H1 (cell line): ENCODE results near the gene SESN3. TPM values are rescaled to one million over a fixed set of nuclear protein-coding genes. Genes with fewer than 3 reads are reported as not detected.

Experiments
- CTCF ChIA-PET: fragments of 300-600 bp; sonication (Branson Sonifier 250); formaldehyde crosslinking; loops from one replicate; lab custom pipeline; 2021; ENCODE audit not compliant: partially characterized antibody; lab: Charles Lee
- POLR2A ChIA-PET: fragments of 300-600 bp; sonication (Branson Sonifier 250); formaldehyde crosslinking; loops from one replicate; lab custom pipeline; 2021; ENCODE audit warnings: inconsistent platforms; ENCODE audit not compliant: partially characterized antibody; lab: Charles Lee
- DNase-seq, 2 experiments: peaks; one replicate each; pipeline versions ENCODE4 v3.0.0 to v3.0.0-alpha.2; 2010 to 2022; ENCODE audit warnings: low spot score in 2 of 2, low read depth in 1 of 2, mixed read lengths in 1 of 2
- FAIRE-seq: peaks from 2 replicates; lab custom pipeline; 2011; peaks lifted over from hg19 to GRCh38; lab: Jason Lieb, UNC
- H2AFZ ChIP-seq: 2 replicates; pipeline ENCODE4 v1.8.1; 2012; ENCODE audit warnings: low read length, inconsistent platforms
- H2AK5ac ChIP-seq: 2 replicates; pipeline ENCODE4 v1.6.1; 2013; ENCODE audit warnings: low read depth, low read length
- H2BK120ac ChIP-seq: replicated peaks from 2 replicates; pipeline ENCODE3; 2013; ENCODE audit warnings: low read depth, low read length, inconsistent platforms
- H2BK12ac ChIP-seq: 2 replicates; pipeline ENCODE4 v1.6.1; 2013; ENCODE audit warnings: low read depth, low read length
- H2BK15ac ChIP-seq: 2 replicates; pipeline ENCODE4 v1.6.1; 2013; ENCODE audit warnings: low read length
- H2BK20ac ChIP-seq: 2 replicates; pipeline ENCODE4 v1.6.1; 2013; ENCODE audit warnings: low read length
- H2BK5ac ChIP-seq: 2 replicates; pipeline ENCODE4 v1.6.1; 2013; ENCODE audit warnings: low read depth, low read length
- H3K14ac ChIP-seq: 2 replicates; pipeline ENCODE4 v1.6.1; 2013; ENCODE audit warnings: inconsistent platforms; ENCODE audit not compliant: insufficient read length
- H3K18ac ChIP-seq: 2 replicates; pipeline ENCODE4 v1.6.1; 2013; ENCODE audit warnings: low read length; ENCODE audit errors: extremely low read depth
- H3K23ac ChIP-seq: 2 replicates; pipeline ENCODE4 v1.6.1; 2013; ENCODE audit warnings: inconsistent platforms; ENCODE audit not compliant: insufficient read length
- H3K23me2 ChIP-seq: 2 replicates; pipeline ENCODE4 v1.6.1; 2013; ENCODE audit warnings: low read depth, low read length
- H3K27ac ChIP-seq: 2 replicates; pipeline ENCODE4 v1.6.1; 2011; ENCODE audit warnings: low read depth, low read length, inconsistent platforms
- H3K27me3 ChIP-seq, 4 experiments: replicated peaks in 1 of 4; 1 replicate in 1 of 4; 2 replicates in 3 of 4; pipeline versions ENCODE4 v1.6.1 to v1.8.1; 2011 to 2013; ENCODE audit warnings: low read length in 3 of 4, mild to moderate bottlenecking in 3 of 4, inconsistent platforms in 2 of 4, mixed read lengths in 2 of 4, moderate library complexity in 1 of 4; ENCODE audit not compliant: control insufficient read depth in 3 of 4, insufficient read depth in 3 of 4; ENCODE audit errors: extremely low read depth in 1 of 4
- H3K36me3 ChIP-seq, 4 experiments: 2 replicates each; pipeline versions ENCODE4 v1.6.1 to v1.8.1; 2011 to 2013; ENCODE audit warnings: mild to moderate bottlenecking in 4 of 4, low read length in 3 of 4, moderate library complexity in 2 of 4, control low read depth in 1 of 4, inconsistent platforms in 1 of 4; ENCODE audit not compliant: insufficient read depth in 4 of 4, control insufficient read depth in 2 of 4
- H3K4ac ChIP-seq: replicated peaks from 2 replicates; pipeline ENCODE3; 2013; ENCODE audit warnings: low read length, low read depth, mixed read lengths, inconsistent platforms; ENCODE audit not compliant: insufficient read length
- H3K4me1 ChIP-seq, 4 experiments: replicated peaks in 1 of 4; 1 replicate in 1 of 4; 2 replicates in 3 of 4; pipeline versions ENCODE4 v1.6.1 to v1.8.1; 2011 to 2013; ENCODE audit warnings: low read length in 3 of 4, inconsistent platforms in 2 of 4, mixed read lengths in 1 of 4; ENCODE audit not compliant: insufficient read depth in 4 of 4, control insufficient read depth in 3 of 4
- H3K4me2 ChIP-seq, 2 experiments: 2 replicates each; pipeline versions ENCODE4 v1.6.1 to v1.8.1; 2011 to 2013; ENCODE audit warnings: low read depth in 2 of 2, low read length in 2 of 2, control low read depth in 1 of 2, inconsistent platforms in 1 of 2, mild to moderate bottlenecking in 1 of 2; ENCODE audit not compliant: insufficient read depth in 1 of 2
- H3K4me3 ChIP-seq, 4 experiments: fragments of 200-600, 300-600 bp in 1 of 4; sonication (generic), shearing (Covaris generic), sonication (Bioruptor Twin) in 1 of 4; 2 replicates each; pipeline versions ENCODE4 v1.5.1 to v1.8.1; 2011 to 2016; ENCODE audit warnings: low read length in 4 of 4, low read depth in 3 of 4, control low read depth in 2 of 4, inconsistent platforms in 2 of 4, mild to moderate bottlenecking in 2 of 4, mixed read lengths in 1 of 4, moderate library complexity in 1 of 4; ENCODE audit not compliant: insufficient read depth in 2 of 4; ENCODE audit errors: extremely low read depth in 1 of 4
- H3K56ac ChIP-seq: replicated peaks from 2 replicates; pipeline ENCODE3; 2013; ENCODE audit warnings: low read depth, mild to moderate bottlenecking, mixed read lengths, low read length, inconsistent platforms; ENCODE audit not compliant: insufficient read length
- H3K79me1 ChIP-seq: 2 replicates; pipeline ENCODE4 v1.6.1; 2013; ENCODE audit warnings: low read depth, low read length, control low read depth
- H3K79me2 ChIP-seq, 2 experiments: 2 replicates each; pipeline versions ENCODE4 v1.6.1 to v1.8.1; 2012 to 2013; ENCODE audit warnings: low read length in 2 of 2, mild to moderate bottlenecking in 2 of 2, inconsistent platforms in 1 of 2; ENCODE audit not compliant: insufficient read depth in 2 of 2, control insufficient read depth in 1 of 2
- H3K9ac ChIP-seq, 4 experiments: replicated peaks in 1 of 4; 1 replicate in 1 of 4; 2 replicates in 3 of 4; pipeline versions ENCODE4 v1.6.1 to v1.8.1; 2011 to 2013; ENCODE audit warnings: low read depth in 3 of 4, low read length in 3 of 4, control low read depth in 2 of 4, mild to moderate bottlenecking in 2 of 4, moderate library complexity in 2 of 4, inconsistent platforms in 1 of 4; ENCODE audit errors: extremely low read depth in 1 of 4
- H3K9me3 ChIP-seq, 2 experiments: 2 replicates each; pipeline versions ENCODE4 v1.6.1 to v1.8.1; 2012 to 2013; ENCODE audit warnings: mild to moderate bottlenecking in 2 of 2, moderate library complexity in 2 of 2, control low read depth in 1 of 2, inconsistent platforms in 1 of 2, low read depth in 1 of 2, low read length in 1 of 2, mixed read lengths in 1 of 2; ENCODE audit not compliant: insufficient read depth in 2 of 2
- H4K20me1 ChIP-seq, 2 experiments: replicated peaks in 1 of 2; 2 replicates each; pipeline versions ENCODE3 to v1.8.1; 2011 to 2013; ENCODE audit warnings: inconsistent platforms in 2 of 2, low read length in 2 of 2, mild to moderate bottlenecking in 1 of 2; ENCODE audit not compliant: insufficient read depth in 2 of 2, control insufficient read depth in 1 of 2
- H4K5ac ChIP-seq: 2 replicates; pipeline ENCODE4 v1.6.1; 2013; ENCODE audit warnings: low read length, low read depth, mixed read lengths, inconsistent platforms; ENCODE audit not compliant: insufficient read length
- H4K8ac ChIP-seq: 2 replicates; pipeline ENCODE4 v1.8.0; 2013; ENCODE audit warnings: mild to moderate bottlenecking, moderate library complexity, low read length, inconsistent platforms; ENCODE audit not compliant: insufficient read depth; ENCODE audit errors: extremely low read depth
- H4K91ac ChIP-seq: replicated peaks from 2 replicates; pipeline ENCODE3; 2013; ENCODE audit warnings: low read length, mixed read lengths, inconsistent platforms; ENCODE audit not compliant: insufficient read length
- BCL11A ChIP-seq, 2 experiments: IDR thresholded peaks; one replicate each; pipeline ENCODE4 v1.6.1; 2011; ENCODE audit warnings: low read depth in 2 of 2, low read length in 2 of 2, mild to moderate bottlenecking in 2 of 2
- HDAC2 ChIP-seq, 2 experiments: fragments of 300-600 bp in 1 of 2; sonication (generic) in 1 of 2; IDR thresholded peaks; 2 replicates each; pipeline ENCODE4 v1.6.1; 2011 to 2012; ENCODE audit warnings: low read depth in 2 of 2, low read length in 2 of 2, mild to moderate bottlenecking in 2 of 2, moderate library complexity in 2 of 2, borderline replicate concordance in 1 of 2, inconsistent platforms in 1 of 2
- SP4 ChIP-seq: IDR thresholded peaks from 2 replicates; pipeline ENCODE4 v1.6.1; 2012; ENCODE audit warnings: low read length, inconsistent platforms
- SRF ChIP-seq: IDR thresholded peaks from 2 replicates; pipeline ENCODE4 v1.6.1; 2011; ENCODE audit warnings: mild to moderate bottlenecking, low read depth, low read length, moderate library complexity
- SUZ12 ChIP-seq: fragments of 200-600 bp; sonication (generic); IDR thresholded peaks from 2 replicates; pipeline ENCODE4 v1.6.1; 2012; ENCODE audit warnings: mild to moderate bottlenecking, inconsistent platforms, low read length, moderate library complexity, mixed read lengths
- TAF7 ChIP-seq: optimal IDR thresholded peaks from 2 replicates; pipeline ENCODE3; 2011; ENCODE audit warnings: low read depth, mild to moderate bottlenecking, inconsistent platforms, low read length, moderate library complexity, borderline replicate concordance
- polyA plus RNA-seq, 7 experiments: library from polyadenylated mRNA; depleted of rRNA in 3 of 7; stranded (reverse) in 5 of 7; unstranded in 2 of 7; fragments of >200 nt in 5 of 7; fragments of 200-250 nt in 2 of 7; gene quantifications; 1 replicate in 5 of 7; 2 replicates in 1 of 7; 4 replicates in 1 of 7; pipeline versions ENCODE4 v1.2.1 to v1.2.3, GENCODE V29; 2011 to 2013; ENCODE audit warnings: missing spikeins in 2 of 7, mixed read lengths in 2 of 7
- total RNA-seq: library from RNA; stranded (reverse); fragmentation: NEBNext Ultra II Directional; extraction: Animal tissue kit (Norgen Biotek cat#: 25700); gene quantifications from 2 replicates; pipeline ENCODE4 v1.2.1, GENCODE V29; 2021
- TF ChIP-seq, protein P1 (sequence below): IDR thresholded peaks from 2 replicates; pipeline ENCODE4 v1.6.1; 2012; ENCODE audit warnings: low read length, inconsistent platforms

Gene SESN3
- total and polyA plus RNA-seq, 2 of the 8 experiments (the other 6 are each of a cell fraction or from before 2014, with no cell fraction given), result 10.2 to 31.1 TPM

DNA sequence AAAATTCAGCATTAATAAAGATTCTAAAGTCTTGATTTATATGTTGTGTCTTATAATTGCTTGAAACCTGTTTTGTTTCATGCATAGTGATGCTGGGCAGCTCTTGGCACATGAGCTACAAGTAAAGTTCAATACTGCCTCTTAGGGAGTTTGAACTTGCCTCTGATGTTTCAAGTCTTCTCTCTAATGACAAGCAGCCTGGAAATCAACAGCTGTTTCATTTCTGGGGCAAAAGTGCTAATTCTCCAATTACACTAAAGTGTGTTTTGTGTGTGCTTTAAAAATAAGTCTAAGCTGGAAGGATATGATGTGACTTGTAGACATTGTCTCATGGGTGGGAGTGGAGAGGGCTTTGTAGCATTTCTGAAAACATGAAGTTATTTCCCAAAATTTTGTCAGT lies 23.7 kb upstream of the SESN3 start:
- H2BK120ac ChIP-seq, result peak overlapping the region; percentile 51
- peaks cover 15 to 36% (median 24%) of the 10 kb centered on the region in 4 experiments for H3K4me1 ChIP-seq
- no peaks in the 10 kb centered on the region for H3K79me2 ChIP-seq
- H4K8ac ChIP-seq, result no peak overlapping the region
- no peak overlapping the region for H3K23ac ChIP-seq
- peak overlapping the region; percentile 40 for H2BK12ac ChIP-seq
- H3K27me3 ChIP-seq, result no peaks in the 10 kb centered on the region
- TF ChIP-seq SRF (no peak), HDAC2 (IDR thresholded peaks at IDR 0.05; ENCODE audit: borderline replicate concordance in 1 of 2, low read depth in 2 of 2, low read length in 2 of 2) (no peak), BCL11A (IDR thresholded peaks at IDR 0.05; ENCODE audit: low read depth in 2 of 2, low read length in 2 of 2) (no peak), SP4 (no peak), SUZ12 (no peak), TAF7 (no peak)
- TF ChIP-seq, protein P1, sequence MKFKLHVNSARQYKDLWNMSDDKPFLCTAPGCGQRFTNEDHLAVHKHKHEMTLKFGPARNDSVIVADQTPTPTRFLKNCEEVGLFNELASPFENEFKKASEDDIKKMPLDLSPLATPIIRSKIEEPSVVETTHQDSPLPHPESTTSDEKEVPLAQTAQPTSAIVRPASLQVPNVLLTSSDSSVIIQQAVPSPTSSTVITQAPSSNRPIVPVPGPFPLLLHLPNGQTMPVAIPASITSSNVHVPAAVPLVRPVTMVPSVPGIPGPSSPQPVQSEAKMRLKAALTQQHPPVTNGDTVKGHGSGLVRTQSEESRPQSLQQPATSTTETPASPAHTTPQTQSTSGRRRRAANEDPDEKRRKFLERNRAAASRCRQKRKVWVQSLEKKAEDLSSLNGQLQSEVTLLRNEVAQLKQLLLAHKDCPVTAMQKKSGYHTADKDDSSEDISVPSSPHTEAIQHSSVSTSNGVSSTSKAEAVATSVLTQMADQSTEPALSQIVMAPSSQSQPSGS, result no peak
- DNase-seq (no peak), FAIRE-seq (no peak)
- H4K91ac ChIP-seq, result peak overlapping the region; percentile 54
- H3K18ac ChIP-seq, result peak overlapping the region; percentile 74
- no peaks in the 10 kb centered on the region for H3K36me3 ChIP-seq
- H3K4me3 ChIP-seq, result no peak overlapping the region
- no peak overlapping the region for H3K4ac ChIP-seq
- no peak overlapping the region for H2AFZ ChIP-seq
- H3K9me3 ChIP-seq, result no peaks in the 10 kb centered on the region
- H3K79me1 ChIP-seq, result no peaks in the 10 kb centered on the region
- peak overlapping the region; percentile 48 to 79; a peak in 2 of 4 replicates for H3K4me2 ChIP-seq
- no peaks in the 10 kb centered on the region for H4K20me1 ChIP-seq
- H3K56ac ChIP-seq, result peak overlapping the region; percentile 52
- no peak overlapping the region for H3K27ac ChIP-seq
- CTCF ChIA-PET, result interaction anchor here (0.7 to 3.0 kb wide), 5 partner anchors 38 to 103 kb away, joined by 3 to 12 read pairs (median 3); no protein-coding TSS in a partner anchor
- H2BK5ac ChIP-seq, result peak overlapping the region; percentile 63
- no peaks in the 10 kb centered on the region; the same call in 1 of the 2 replicates for H3K23me2 ChIP-seq
- H3K14ac ChIP-seq, result no peak overlapping the region
- H2BK15ac ChIP-seq, result no peak overlapping the region
- no peak overlapping the region for H2AK5ac ChIP-seq
- H4K5ac ChIP-seq, result peak overlapping the region; percentile 4
- H2BK20ac ChIP-seq, result peak overlapping the region; percentile 73; the same call in 1 of the 2 replicates
- H3K9ac ChIP-seq, result no peak overlapping the region
- POLR2A ChIA-PET, result interaction anchor here (0.8 to 0.9 kb wide), 2 partner anchors 10 to 24 kb away, joined by 3 read pairs; partner anchors contain the start of gene SESN3
